H9 (cell line): Measurements from ENCODE around the gene MKNK2. TPM values are rescaled to one million over a fixed set of nuclear protein-coding genes. Genes with fewer than 3 reads are reported as not detected.

Experiments used
- DNase-seq: peaks from one replicate; pipeline ENCODE4 v3.0.0-alpha.2; 2017
- H2AFZ ChIP-seq: one replicate; pipeline ENCODE4 v1.6.1; 2013; ENCODE audit warnings: mild to moderate bottlenecking, low read length, control low read depth, moderate library complexity
- H2AK5ac ChIP-seq: 2 replicates; pipeline ENCODE4 v1.6.1; 2013; ENCODE audit warnings: low read length, control low read depth, mixed read lengths; ENCODE audit not compliant: insufficient read length
- H2BK120ac ChIP-seq: one replicate; pipeline ENCODE4 v1.6.1; 2013; ENCODE audit warnings: low read depth, mild to moderate bottlenecking, low read length, control low read depth, inconsistent platforms; ENCODE audit not compliant: poor library complexity, severe bottlenecking
- H2BK12ac ChIP-seq: 2 replicates; pipeline ENCODE4 v1.6.1; 2013; ENCODE audit warnings: low read length, control low read depth, mixed read lengths, low read depth; ENCODE audit not compliant: insufficient read length
- H2BK15ac ChIP-seq: 2 replicates; pipeline ENCODE4 v1.6.1; 2013; ENCODE audit warnings: low read depth, low read length, control low read depth
- H2BK20ac ChIP-seq: one replicate; pipeline ENCODE4 v1.6.1; 2013; ENCODE audit warnings: low read depth, mild to moderate bottlenecking, low read length, control low read depth, inconsistent platforms; ENCODE audit not compliant: poor library complexity, severe bottlenecking
- H2BK5ac ChIP-seq: 2 replicates; pipeline ENCODE4 v1.6.1; 2013; ENCODE audit warnings: low read length, control low read depth, mixed read lengths; ENCODE audit not compliant: insufficient read length
- H3K14ac ChIP-seq: 2 replicates; pipeline ENCODE4 v1.6.1; 2013; ENCODE audit warnings: low read length, control low read depth; ENCODE audit not compliant: insufficient read depth
- H3K18ac ChIP-seq: 2 replicates; pipeline ENCODE4 v1.6.1; 2013; ENCODE audit warnings: low read depth, mild to moderate bottlenecking, mixed read lengths, low read length, control low read depth; ENCODE audit not compliant: insufficient read length
- H3K23ac ChIP-seq: 2 replicates; pipeline ENCODE4 v1.6.1; 2013; ENCODE audit warnings: low read length, control low read depth, mixed read lengths, low read depth; ENCODE audit not compliant: insufficient read length
- H3K23me2 ChIP-seq: 2 replicates; pipeline ENCODE4 v1.6.1; 2013; ENCODE audit warnings: low read depth, mild to moderate bottlenecking, mixed read lengths, low read length, control low read depth; ENCODE audit not compliant: insufficient read length, poor library complexity, severe bottlenecking
- H3K27ac ChIP-seq: 2 replicates; pipeline ENCODE4 v1.5.1; 2013; ENCODE audit warnings: low read length, control low read depth, mixed read lengths, low read depth; ENCODE audit not compliant: insufficient read length
- H3K27me3 ChIP-seq: 2 replicates; pipeline ENCODE4 v1.6.1; 2013; ENCODE audit warnings: low read length, control low read depth, inconsistent platforms; ENCODE audit not compliant: insufficient read depth
- H3K4ac ChIP-seq: 2 replicates; pipeline ENCODE4 v1.6.1; 2013; ENCODE audit warnings: low read depth, mild to moderate bottlenecking, control low read depth, inconsistent platforms, low read length, moderate library complexity
- H3K4me1 ChIP-seq: 2 replicates; pipeline ENCODE4 v1.6.1; 2013; ENCODE audit warnings: low read length, control low read depth, inconsistent platforms; ENCODE audit not compliant: insufficient read depth
- H3K4me2 ChIP-seq: 2 replicates; pipeline ENCODE4 v1.6.1; 2013; ENCODE audit warnings: low read length, control low read depth, mixed read lengths; ENCODE audit not compliant: insufficient read length, insufficient read depth
- H3K56ac ChIP-seq: 2 replicates; pipeline ENCODE4 v1.6.1; 2013; ENCODE audit warnings: low read depth, mild to moderate bottlenecking, mixed read lengths, low read length, control low read depth; ENCODE audit not compliant: insufficient read length
- H3K79me1 ChIP-seq: 2 replicates; pipeline ENCODE4 v1.6.1; 2013; ENCODE audit warnings: low read depth, mild to moderate bottlenecking, moderate library complexity, low read length, control low read depth, inconsistent platforms; ENCODE audit not compliant: insufficient read depth, poor library complexity, severe bottlenecking
- H3K79me2 ChIP-seq: 2 replicates; pipeline ENCODE4 v1.6.1; 2013; ENCODE audit warnings: low read length, control low read depth, inconsistent platforms; ENCODE audit not compliant: insufficient read depth
- H3K9ac ChIP-seq: 2 replicates; pipeline ENCODE4 v1.6.1; 2013; ENCODE audit warnings: low read length, control low read depth, mixed read lengths; ENCODE audit not compliant: insufficient read length; ENCODE audit errors: extremely low read depth
- H3K9me3 ChIP-seq: one replicate; pipeline ENCODE4 v1.6.1; 2013; ENCODE audit warnings: low read depth, low read length, inconsistent platforms; ENCODE audit not compliant: control insufficient read depth
- H3T11ph ChIP-seq: one replicate; pipeline ENCODE4 v1.6.1; 2013; ENCODE audit warnings: mild to moderate bottlenecking, low read length, control low read depth, inconsistent platforms
- H4K20me1 ChIP-seq: one replicate; pipeline ENCODE4 v1.6.1; 2013; ENCODE audit not compliant: control insufficient read depth, insufficient read length, insufficient read depth
- H4K5ac ChIP-seq: 2 replicates; pipeline ENCODE4 v1.6.1; 2013; ENCODE audit warnings: low read depth, mild to moderate bottlenecking, mixed read lengths, low read length, control low read depth; ENCODE audit not compliant: insufficient read length
- H4K8ac ChIP-seq: replicated peaks from 2 replicates; pipeline ENCODE4 v1.6.1; 2013; ENCODE audit warnings: low read length, control low read depth, mixed read lengths, low read depth; ENCODE audit not compliant: insufficient read length
- H4K91ac ChIP-seq: 2 replicates; pipeline ENCODE4 v1.6.1; 2013; ENCODE audit warnings: low read depth, mild to moderate bottlenecking, moderate library complexity, mixed read lengths, low read length, control low read depth; ENCODE audit not compliant: insufficient read length
- H3K27ac Mint-ChIP-seq, 3 experiments: 2 replicates in 2 of 3; 3 replicates in 1 of 3; pipeline ENCODE4 v1.8.0; 2020 to 2021; ENCODE audit warnings: mixed read lengths in 3 of 3, mild to moderate bottlenecking in 1 of 3, moderate library complexity in 1 of 3
- H3K27me3 Mint-ChIP-seq: 2 replicates; pipeline ENCODE4 v1.8.0; 2021; ENCODE audit warnings: low read depth, mild to moderate bottlenecking, moderate library complexity, mixed read lengths
- H3K36me3 Mint-ChIP-seq, 3 experiments: 2 replicates in 2 of 3; 3 replicates in 1 of 3; pipeline ENCODE4 v1.8.0; 2020 to 2021; ENCODE audit warnings: low read depth in 3 of 3, mixed read lengths in 3 of 3; ENCODE audit not compliant: insufficient read depth in 1 of 3
- H3K4me1 Mint-ChIP-seq, 2 experiments: 2 replicates each; pipeline ENCODE4 v1.8.0; 2020; ENCODE audit warnings: mixed read lengths in 2 of 2
- H3K4me3 Mint-ChIP-seq, 2 experiments: 2 replicates in 1 of 2; 3 replicates in 1 of 2; pipeline ENCODE4 v1.8.0; 2020 to 2021; ENCODE audit warnings: mild to moderate bottlenecking in 2 of 2, mixed read lengths in 2 of 2, moderate library complexity in 1 of 2
- H3K9me3 Mint-ChIP-seq, 2 experiments: 2 replicates in 1 of 2; 3 replicates in 1 of 2; pipeline ENCODE4 v1.8.0; 2020; ENCODE audit warnings: mild to moderate bottlenecking in 2 of 2, mixed read lengths in 2 of 2, moderate library complexity in 1 of 2
- WGBS: extraction: QIAGEN DNeasy Blood & Tissue Kit; methylation state at CpG from one replicate; pipeline ENCODE4 v1.1.7; 2013; ENCODE audit warnings: missing lambda C conversion rate, low lambda C conversion rate, mixed read lengths; ENCODE audit not compliant: insufficient read length; ENCODE audit errors: extremely low coverage; 5-methylcytosine and 5-hydroxymethylcytosine counted together
- total RNA-seq: library from RNA; stranded (reverse); gene quantifications from 2 replicates; pipeline ENCODE4 v1.2.1, GENCODE V29; 2021
- TF ChIP-seq, protein P1 (sequence below): fragments of 200-600 bp; sonication (generic); conservative IDR thresholded peaks from 3 replicates; pipeline ENCODE4 v1.8.0; 2021; ENCODE audit warnings: antibody characterized with exemption, mild to moderate bottlenecking

MKNK2 gene
- total RNA-seq, 1 experiment from 2014 or later = 153 TPM

DNA sequence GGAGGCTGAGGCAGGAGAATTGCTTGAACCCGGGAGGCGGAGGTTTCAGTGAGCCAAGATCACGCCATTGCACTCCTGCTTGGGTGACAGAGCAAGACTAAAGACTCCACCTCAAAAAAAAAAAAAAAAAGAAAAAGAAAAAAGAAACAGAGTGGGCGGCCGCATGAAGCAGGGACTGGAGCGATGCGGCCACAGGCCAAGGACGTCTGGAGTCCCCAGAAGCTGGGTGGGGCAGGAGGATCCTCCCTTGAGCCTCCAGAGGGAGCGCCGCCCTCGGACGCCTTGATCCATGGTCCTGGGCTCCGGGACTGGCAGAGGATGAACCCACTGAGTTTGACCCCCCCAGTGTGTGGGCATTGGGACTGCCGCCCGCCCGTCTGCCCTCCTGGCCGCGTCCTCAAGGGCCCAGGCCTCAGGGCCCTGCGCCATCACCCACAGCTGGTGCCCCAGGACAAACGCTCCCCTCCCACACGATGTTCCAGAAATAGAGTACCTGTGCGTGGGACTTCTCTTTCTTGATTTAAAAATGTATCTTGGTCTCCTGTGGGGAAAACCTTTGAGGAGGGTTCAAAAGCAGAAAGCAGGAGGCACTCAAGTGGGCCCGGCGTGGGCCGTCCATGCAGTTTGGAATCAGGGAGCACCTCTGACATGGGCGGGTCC lies 51.1 kb downstream of the MKNK2 start:
- no peaks in the 10 kb centered on the region for H3K4me1 ChIP-seq
- no peak overlapping the region for H2BK5ac ChIP-seq
- no peak overlapping the region for H3K9ac ChIP-seq
- H3K27ac Mint-ChIP-seq = no peak overlapping the region
- no peak overlapping the region for H3K18ac ChIP-seq
- H3K4me2 ChIP-seq = no peak overlapping the region
- H4K5ac ChIP-seq = no peak overlapping the region
- H2AK5ac ChIP-seq = no peak overlapping the region
- DNase-seq = no peak
- no peak overlapping the region for H4K91ac ChIP-seq
- H3K27ac ChIP-seq = no peak overlapping the region
- no peak overlapping the region for H2BK12ac ChIP-seq
- H2BK20ac ChIP-seq = no peak overlapping the region
- H3K23ac ChIP-seq = no peak overlapping the region
- H2BK120ac ChIP-seq = no peak overlapping the region
- TF ChIP-seq, protein P1, sequence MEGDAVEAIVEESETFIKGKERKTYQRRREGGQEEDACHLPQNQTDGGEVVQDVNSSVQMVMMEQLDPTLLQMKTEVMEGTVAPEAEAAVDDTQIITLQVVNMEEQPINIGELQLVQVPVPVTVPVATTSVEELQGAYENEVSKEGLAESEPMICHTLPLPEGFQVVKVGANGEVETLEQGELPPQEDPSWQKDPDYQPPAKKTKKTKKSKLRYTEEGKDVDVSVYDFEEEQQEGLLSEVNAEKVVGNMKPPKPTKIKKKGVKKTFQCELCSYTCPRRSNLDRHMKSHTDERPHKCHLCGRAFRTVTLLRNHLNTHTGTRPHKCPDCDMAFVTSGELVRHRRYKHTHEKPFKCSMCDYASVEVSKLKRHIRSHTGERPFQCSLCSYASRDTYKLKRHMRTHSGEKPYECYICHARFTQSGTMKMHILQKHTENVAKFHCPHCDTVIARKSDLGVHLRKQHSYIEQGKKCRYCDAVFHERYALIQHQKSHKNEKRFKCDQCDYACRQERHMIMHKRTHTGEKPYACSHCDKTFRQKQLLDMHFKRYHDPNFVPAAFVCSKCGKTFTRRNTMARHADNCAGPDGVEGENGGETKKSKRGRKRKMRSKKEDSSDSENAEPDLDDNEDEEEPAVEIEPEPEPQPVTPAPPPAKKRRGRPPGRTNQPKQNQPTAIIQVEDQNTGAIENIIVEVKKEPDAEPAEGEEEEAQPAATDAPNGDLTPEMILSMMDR = no peak
- peaks cover 4% of the 10 kb centered on the region in 2 experiments for H3K4me1 Mint-ChIP-seq
- H3K79me2 ChIP-seq = no peaks in the 10 kb centered on the region
- no peak overlapping the region for H2BK15ac ChIP-seq
- H3K14ac ChIP-seq = no peak overlapping the region
- H3K23me2 ChIP-seq = no peaks in the 10 kb centered on the region
- H3K9me3 Mint-ChIP-seq = peaks cover 5 to 10% of the 10 kb centered on the region in 2 experiments; a peak in 3 of 5 replicates
- WGBS = no CpG with 5 or more reads among the region's 26 CpGs
- H3K79me1 ChIP-seq = no peaks in the 10 kb centered on the region
- no peak overlapping the region for H3K4me3 Mint-ChIP-seq
- no peaks in the 10 kb centered on the region; the same call in 1 of the 2 replicates for H3K27me3 Mint-ChIP-seq
- H4K20me1 ChIP-seq = no peaks in the 10 kb centered on the region
- H3T11ph ChIP-seq = no peak overlapping the region
- H3K27me3 ChIP-seq = no peaks in the 10 kb centered on the region
- H2AFZ ChIP-seq = no peak overlapping the region
- no peak overlapping the region for H3K4ac ChIP-seq
- no peak overlapping the region for H3K56ac ChIP-seq
- H3K36me3 Mint-ChIP-seq = peaks cover 34 to 63% (median 58%) of the 10 kb centered on the region in 3 experiments
- H3K9me3 ChIP-seq = no peaks in the 10 kb centered on the region
- H4K8ac ChIP-seq = no peak overlapping the region
